Endometrial microvascular endothelial cells (primary cell): ENCODE results near the gene LRCH3. TPM values are rescaled to one million over a fixed set of nuclear protein-coding genes. Genes with fewer than 3 reads are reported as not detected.
"Not testable (repeated sequence)": the region's sequence is repeated elsewhere in the genome, so short reads cannot be mapped to it uniquely, and the experiment has no call there.

Experiments used
- in situ Hi-C: cut with HindIII; loops from 2 replicates; pipeline ENCODE4 v1.10.0; 2017; ENCODE audit warnings: low sequenced_read_pairs, low pct_unique_long_range_greater_than_20kb; ENCODE audit errors: inconsistent ontology term
- total RNA-seq: library from RNA; depleted of rRNA; stranded (reverse); fragments of >200 nt; gene quantifications from one replicate; pipeline ENCODE4 v1.2.3, GENCODE V29; 2015; ENCODE audit errors: inconsistent ontology term

The LRCH3 gene
- total RNA-seq, 1 donor from 2014 or later = 32.1 TPM

DNA sequence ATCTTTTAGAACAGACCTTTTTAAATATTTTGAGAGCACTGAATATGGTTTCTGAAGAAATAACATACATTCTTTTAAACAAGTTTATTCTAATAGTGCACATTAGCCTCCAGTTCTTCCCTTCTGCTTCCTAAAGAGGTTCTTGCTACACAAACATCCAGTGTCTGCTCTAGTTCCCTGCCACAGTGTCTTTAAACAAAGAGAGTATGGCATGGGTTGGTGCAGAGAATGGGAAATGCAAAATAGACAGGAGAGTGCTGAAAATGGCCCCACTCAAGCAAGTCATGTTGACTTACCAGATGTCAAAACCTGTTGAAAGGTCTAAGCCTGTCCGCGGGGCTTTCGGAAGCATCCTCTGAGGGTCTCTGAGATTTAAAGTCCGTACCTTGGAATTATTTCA is 86.8 kb downstream of the LRCH3 start:
- in situ Hi-C loops = no loop called here

DNA sequence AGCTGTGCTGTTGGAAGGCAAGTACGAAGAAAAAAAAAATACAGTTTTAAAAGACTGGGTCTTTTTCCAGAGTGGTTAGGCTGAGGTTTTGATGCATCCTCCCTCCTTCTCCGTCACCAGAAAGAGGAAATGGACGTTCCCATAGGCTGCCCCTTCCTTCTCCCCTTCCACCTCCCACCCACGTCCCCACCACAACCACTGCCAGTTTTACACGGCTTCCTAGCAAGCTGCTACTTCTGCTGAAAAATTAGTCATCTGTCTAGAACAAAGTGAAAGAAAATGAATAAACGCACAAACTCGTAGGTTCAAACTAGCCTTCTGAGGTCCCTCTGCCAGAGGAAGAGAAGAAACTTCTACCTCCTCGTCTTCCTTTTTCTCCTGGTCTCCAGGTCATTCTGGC is 87.4 kb downstream of the LRCH3 start:
- in situ Hi-C loops = no loop called here

- in situ Hi-C loops = no loop called here
Measured at GRCh38 chr3:197880491-197881269, 89.6 kb downstream of the LRCH3 start.

GRCh38 chr3:197881270-197881969 is 90.4 kb downstream of the LRCH3 start:
- in situ Hi-C loops = no loop called here

GRCh38 chr3:197881970-197882338 is 90.9 kb downstream of the LRCH3 start:
- in situ Hi-C loops = no loop called here

- in situ Hi-C loops = no loop called here
Measured at GRCh38 chr3:197882586-197882985, 91.5 kb downstream of the LRCH3 start.

- in situ Hi-C loops = no loop called here
Measured at GRCh38 chr3:197883541-197883940, 92.5 kb downstream of the LRCH3 start.

- in situ Hi-C loops = not testable (repeated sequence)
Measured at GRCh38 chr3:197884330-197884729, 93.3 kb downstream of the LRCH3 start.

DNA sequence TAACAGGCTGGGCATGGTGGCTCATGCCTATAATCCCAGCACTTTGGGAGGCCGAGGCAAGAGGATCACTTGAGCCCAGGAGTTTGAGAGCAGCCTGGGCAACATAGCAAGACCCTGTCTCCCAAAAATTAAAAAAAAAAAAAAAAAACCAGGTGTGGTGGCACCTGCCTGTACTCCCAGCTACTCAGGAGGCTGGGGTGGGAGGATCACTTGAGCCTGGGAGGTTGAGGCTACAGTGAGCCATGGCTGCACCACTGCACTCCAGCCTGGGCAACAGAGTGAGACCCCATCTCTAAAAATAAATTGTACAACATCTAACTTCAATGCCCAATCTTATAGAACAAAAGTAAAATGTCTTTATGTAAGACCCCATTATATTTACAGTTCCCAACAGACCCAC is 95.0 kb downstream of the LRCH3 start:
- in situ Hi-C loops = not testable (repeated sequence)

- in situ Hi-C loops = not testable (repeated sequence)
Measured at GRCh38 chr3:197887430-197888053, 96.5 kb downstream of the LRCH3 start.

DNA sequence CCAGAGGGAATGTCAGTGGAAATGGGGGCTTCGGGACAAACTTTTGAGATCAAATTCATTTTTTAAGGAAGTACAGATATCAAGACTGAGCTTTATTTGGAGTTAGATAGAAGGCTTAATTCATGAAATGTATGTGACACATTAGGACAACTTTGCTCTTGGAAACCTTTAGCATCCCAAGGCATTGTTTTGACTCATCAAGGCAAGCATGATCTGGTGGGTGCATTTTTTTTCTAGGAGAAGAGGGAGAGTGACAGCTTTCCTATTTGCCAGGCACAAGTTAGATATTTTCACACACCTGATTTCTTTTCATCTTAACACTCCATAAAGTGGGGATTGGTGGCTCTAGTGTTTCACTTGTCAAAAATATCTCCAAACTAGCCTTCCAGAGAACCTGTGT is 97.5 kb downstream of the LRCH3 start:
- in situ Hi-C loops = no loop called here

- in situ Hi-C loops = no loop called here
Measured at GRCh38 chr3:197889204-197889930, 98.3 kb downstream of the LRCH3 start.

- in situ Hi-C loops = no loop called here
Measured at GRCh38 chr3:197890693-197891092, 99.6 kb downstream of the LRCH3 start.

- in situ Hi-C loops = no loop called here
Measured at GRCh38 chr3:197892162-197892561, 101.1 kb downstream of the LRCH3 start.

DNA sequence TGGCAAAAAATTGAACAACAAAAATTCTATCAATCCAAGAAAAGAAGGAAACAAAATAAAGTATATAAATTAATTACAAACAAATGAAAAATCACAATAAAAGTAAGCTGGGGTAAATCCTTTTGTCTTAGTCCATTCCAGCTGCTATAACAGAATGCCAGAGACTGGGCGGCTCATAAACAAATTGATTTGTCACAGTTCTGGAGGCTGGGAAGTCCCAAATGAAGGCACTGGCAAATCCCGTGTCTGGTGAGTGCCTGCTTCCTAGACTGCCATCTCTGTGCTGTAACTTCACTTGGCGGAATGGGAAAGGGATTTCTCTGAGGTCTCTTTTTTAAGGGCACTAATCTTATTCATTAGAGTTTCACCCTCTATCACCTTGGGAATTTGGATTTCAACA is 105.4 kb downstream of the LRCH3 start:
- in situ Hi-C loops = no loop called here

GRCh38 chr3:197899833-197900478 is 108.9 kb downstream of the LRCH3 start:
- in situ Hi-C loops = no loop called here

DNA sequence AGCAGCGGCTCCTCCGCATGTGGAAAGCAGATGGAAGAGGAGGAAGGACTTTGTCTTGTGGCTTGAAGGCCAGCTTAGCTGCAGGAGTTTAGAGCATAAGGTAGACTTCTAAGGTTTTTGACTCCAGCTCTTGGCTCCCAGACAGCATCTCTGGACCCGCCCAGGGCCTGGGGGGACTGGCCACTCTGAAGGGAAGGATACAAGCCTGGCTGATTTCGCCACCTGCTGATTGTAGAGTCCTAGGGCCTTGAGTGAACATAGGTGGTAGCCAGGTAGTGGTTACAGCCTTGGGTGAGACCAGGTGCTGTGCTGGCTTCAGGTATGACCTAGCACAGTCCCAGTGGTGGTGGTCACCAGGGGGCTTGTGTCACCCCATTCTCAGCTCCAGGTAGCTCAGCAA is 110.6 kb downstream of the LRCH3 start:
- in situ Hi-C loops = no loop called here

DNA sequence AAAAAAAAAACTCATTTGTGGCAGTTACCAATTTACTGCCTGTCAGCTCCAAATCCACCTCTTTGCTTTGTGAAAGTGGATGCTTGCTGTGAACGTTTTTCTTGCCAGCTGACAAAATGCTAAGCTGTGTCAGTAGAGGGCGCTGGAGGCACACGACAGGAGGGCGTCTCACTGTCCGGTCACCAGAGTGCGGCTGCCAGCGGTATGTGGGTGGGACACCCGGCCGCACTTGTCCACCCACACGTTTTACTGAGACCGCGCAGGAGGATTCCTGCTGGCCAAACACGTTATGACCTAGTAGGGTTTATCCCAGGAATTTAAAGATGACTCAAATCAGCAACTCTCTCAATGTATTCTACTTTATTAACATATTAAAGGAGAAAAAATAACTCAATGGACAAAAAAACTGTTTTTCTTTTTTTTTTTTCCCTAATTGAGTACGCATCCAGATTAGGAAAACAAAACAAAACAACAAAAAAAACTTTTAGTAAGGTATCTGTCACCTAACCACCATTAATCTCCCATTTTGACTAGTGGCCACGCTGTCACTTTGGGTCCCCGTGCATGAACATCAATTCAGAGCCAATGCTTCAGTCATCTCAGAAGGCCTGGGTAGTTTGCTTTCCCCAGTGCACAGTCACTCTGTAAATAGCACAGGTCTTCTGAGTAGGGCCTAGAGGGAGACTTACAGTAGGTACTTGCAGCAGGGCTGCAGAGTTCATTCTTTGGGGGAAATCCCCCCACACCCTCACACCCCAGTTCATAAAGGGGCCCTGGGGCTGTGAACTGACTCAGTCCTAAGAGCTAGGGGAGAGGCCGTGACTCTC is 115.2 kb downstream of the LRCH3 start:
- in situ Hi-C loops = no loop called here
